ENCODE results near the gene HAVCR1. TPM values are rescaled to one million over a fixed set of nuclear protein-coding genes. Genes with fewer than 3 reads are reported as not detected.

The HAVCR1 gene
- total RNA-seq (2021) (not detected in 2 replicates), Bru-seq, nascent RNA (percentile 3 among the genes with signal in this experiment), BruChase-seq, experiment 1, labeled RNA remaining after a 2-hour chase (percentile 12 among the genes with signal in this experiment), BruChase-seq, experiment 2, labeled RNA remaining after a 6-hour chase (percentile 13 among the genes with signal in this experiment)
- long read RNA-seq = 0 reads

DNA sequence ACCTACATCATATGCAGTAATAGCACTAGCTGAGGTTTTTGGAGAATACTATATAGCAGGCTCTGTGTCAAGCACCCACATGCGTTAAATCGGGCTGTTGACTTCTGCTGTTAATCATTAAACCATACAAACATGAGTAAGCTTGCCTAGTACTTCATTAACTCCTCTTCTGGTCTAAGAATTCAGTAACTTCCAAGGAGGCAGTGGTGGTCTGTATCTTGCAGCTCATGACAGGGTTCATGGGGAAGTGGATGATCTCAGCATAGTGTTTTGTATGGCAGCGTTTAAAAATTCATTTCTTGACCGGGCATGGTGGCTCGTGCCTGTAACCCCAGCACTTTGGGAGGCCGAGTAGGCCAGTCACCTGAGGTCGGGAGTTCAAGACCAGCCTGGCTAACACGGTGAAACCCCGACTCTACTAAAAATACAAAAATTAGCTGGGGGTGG, at the start of gene HAVCR1:
TSS of gene HAVCR1 (minus strand) at position 24 of the 447 bp plus-strand sequence. CDS start 1,173 bp downstream, outside the sequence.
- no TSS peak for BruUV-seq (replicated peaks)
- Histone ChIP-seq H3K4me1 (ENCODE audit: insufficient read depth, low read length, poor library complexity, severe bottlenecking) (no peaks in the 10 kb centered on the region), H3K36me3 (ENCODE audit: insufficient read depth, low read length, poor library complexity, severe bottlenecking) (no peaks in the 10 kb centered on the region), H3K4me3 (ENCODE audit: low read depth, low read length, poor library complexity, severe bottlenecking) (no peak within 1 kb of the TSS), H3K27me3 (replicated peaks; ENCODE audit: insufficient read depth, low read depth, low read length, poor library complexity) (no peaks in the 10 kb centered on the region), H3K9me3 (ENCODE audit: low read depth, low read length, poor library complexity, severe bottlenecking) (no peaks in the 10 kb centered on the region), H3K27ac (ENCODE audit: low read depth, low read length, poor library complexity, severe bottlenecking) (no peak within 1 kb of the TSS)
- ChIA-PET CTCF (no interaction called here), POLR2A (ENCODE audit: low non-redundant PET) (no interaction called here)
- TF ChIP-seq EZH2 (IDR thresholded peaks at IDR 0.05; ENCODE audit: borderline replicate concordance, low read depth, low read length, poor library complexity, severe bottlenecking) = no peak
- TF ChIP-seq, protein P1, sequence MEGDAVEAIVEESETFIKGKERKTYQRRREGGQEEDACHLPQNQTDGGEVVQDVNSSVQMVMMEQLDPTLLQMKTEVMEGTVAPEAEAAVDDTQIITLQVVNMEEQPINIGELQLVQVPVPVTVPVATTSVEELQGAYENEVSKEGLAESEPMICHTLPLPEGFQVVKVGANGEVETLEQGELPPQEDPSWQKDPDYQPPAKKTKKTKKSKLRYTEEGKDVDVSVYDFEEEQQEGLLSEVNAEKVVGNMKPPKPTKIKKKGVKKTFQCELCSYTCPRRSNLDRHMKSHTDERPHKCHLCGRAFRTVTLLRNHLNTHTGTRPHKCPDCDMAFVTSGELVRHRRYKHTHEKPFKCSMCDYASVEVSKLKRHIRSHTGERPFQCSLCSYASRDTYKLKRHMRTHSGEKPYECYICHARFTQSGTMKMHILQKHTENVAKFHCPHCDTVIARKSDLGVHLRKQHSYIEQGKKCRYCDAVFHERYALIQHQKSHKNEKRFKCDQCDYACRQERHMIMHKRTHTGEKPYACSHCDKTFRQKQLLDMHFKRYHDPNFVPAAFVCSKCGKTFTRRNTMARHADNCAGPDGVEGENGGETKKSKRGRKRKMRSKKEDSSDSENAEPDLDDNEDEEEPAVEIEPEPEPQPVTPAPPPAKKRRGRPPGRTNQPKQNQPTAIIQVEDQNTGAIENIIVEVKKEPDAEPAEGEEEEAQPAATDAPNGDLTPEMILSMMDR (conservative IDR thresholded peaks at IDR 0.05; ENCODE audit: low read depth, low read length) = no peak
- intact Hi-C loops (cut with micrococcal nuclease; ENCODE audit: unreplicated experiment) = no loop called here
- no peak for DNase-seq (ENCODE audit: low spot score)

DNA sequence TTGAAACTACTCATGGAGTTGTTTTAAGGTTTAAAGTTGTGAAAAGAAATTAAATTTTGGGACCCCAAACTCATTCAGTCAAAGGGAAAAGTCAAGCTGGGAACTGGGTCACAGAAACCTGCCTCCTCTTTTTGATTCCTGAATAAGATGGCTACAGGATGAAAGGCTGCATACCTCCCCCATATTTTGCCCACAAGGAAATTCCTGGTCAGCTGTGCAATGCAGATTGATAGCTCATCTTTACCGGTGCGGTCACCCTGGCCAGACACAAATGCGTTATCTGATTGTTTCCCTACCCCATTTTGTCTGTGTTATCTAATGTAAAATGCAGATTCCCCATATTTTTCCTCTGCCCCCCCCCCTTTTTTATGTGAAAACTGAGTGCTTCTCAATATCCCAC, 48.6 kb upstream of the HAVCR1 start:
- ChIA-PET CTCF (no interaction called here), POLR2A (ENCODE audit: low non-redundant PET) (no interaction called here)
- TF ChIP-seq, protein P1 (conservative IDR thresholded peaks at IDR 0.05; ENCODE audit: low read depth, low read length) = no peak
- no peak for TF ChIP-seq EZH2 (IDR thresholded peaks at IDR 0.05; ENCODE audit: borderline replicate concordance, low read depth, low read length, poor library complexity, severe bottlenecking)
- Histone ChIP-seq H3K27ac (ENCODE audit: low read depth, low read length, poor library complexity, severe bottlenecking) (no peak overlapping the region), H3K9me3 (ENCODE audit: low read depth, low read length, poor library complexity, severe bottlenecking) (no peaks in the 10 kb centered on the region), H3K4me1 (ENCODE audit: insufficient read depth, low read length, poor library complexity, severe bottlenecking) (no peaks in the 10 kb centered on the region), H3K36me3 (ENCODE audit: insufficient read depth, low read length, poor library complexity, severe bottlenecking) (no peaks in the 10 kb centered on the region), H3K27me3 (replicated peaks; ENCODE audit: insufficient read depth, low read depth, low read length, poor library complexity) (peaks cover 4% of the 10 kb centered on the region), H3K4me3 (ENCODE audit: low read depth, low read length, poor library complexity, severe bottlenecking) (no peak overlapping the region)
- DNase-seq (ENCODE audit: low spot score) = no peak
- no TSS peak for BruUV-seq (replicated peaks)
- intact Hi-C loops (cut with micrococcal nuclease; ENCODE audit: unreplicated experiment) = no loop called here

DNA sequence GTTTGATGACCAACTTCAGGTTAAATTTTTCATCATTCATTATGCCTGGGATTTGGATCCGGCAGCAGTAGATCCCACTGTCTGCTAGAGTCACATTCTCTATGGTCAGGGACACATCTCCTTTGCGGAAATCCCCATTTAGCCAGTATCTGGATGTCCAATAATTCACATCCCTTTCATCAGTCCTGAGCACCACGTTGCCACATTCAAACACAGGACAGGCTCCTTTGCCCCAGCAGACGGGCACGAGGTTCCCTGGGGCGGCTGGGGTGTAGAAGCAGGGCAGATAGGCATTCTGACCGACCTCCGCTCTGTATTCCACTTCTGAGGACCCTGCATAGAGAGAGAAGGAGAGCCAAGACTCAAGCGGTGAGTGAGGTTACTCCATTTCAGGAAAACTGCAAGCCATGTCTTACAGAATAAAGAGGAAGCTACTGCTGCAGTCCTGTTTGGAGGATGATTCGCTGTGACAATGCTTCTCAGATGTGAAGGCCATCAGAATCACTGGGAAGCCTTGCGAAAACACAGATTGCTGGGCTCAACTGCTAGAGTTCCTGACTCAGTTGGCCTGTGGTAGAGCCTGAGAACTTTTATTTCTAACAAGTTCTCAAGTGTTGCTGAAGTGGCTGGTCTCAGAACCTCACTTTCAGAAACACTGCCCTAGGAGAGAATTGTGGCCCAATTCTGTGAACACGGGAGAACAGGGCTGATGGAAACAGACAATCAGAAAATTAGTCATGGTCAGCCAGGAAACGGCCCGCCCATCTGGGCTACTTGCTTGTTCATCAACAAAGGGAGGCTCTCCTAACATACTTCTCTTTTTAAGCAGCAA, 47.9 kb upstream of the HAVCR1 start:
- TF ChIP-seq, protein P1 (conservative IDR thresholded peaks at IDR 0.05; ENCODE audit: low read depth, low read length) = no peak
- no peak for TF ChIP-seq EZH2 (IDR thresholded peaks at IDR 0.05; ENCODE audit: borderline replicate concordance, low read depth, low read length, poor library complexity, severe bottlenecking)
- no peak overlapping the region for H3K27ac ChIP-seq (ENCODE audit: low read depth, low read length, poor library complexity, severe bottlenecking)
- H3K4me3 ChIP-seq (ENCODE audit: low read depth, low read length, poor library complexity, severe bottlenecking) = no peak overlapping the region
- no peaks in the 10 kb centered on the region for H3K36me3 ChIP-seq (ENCODE audit: insufficient read depth, low read length, poor library complexity, severe bottlenecking)
- BruUV-seq (replicated peaks) = no TSS peak
- no peaks in the 10 kb centered on the region for H3K4me1 ChIP-seq (ENCODE audit: insufficient read depth, low read length, poor library complexity, severe bottlenecking)
- POLR2A ChIA-PET (ENCODE audit: low non-redundant PET) = no interaction called here
- DNase-seq (ENCODE audit: low spot score) = no peak
- peaks cover 4% of the 10 kb centered on the region for H3K27me3 ChIP-seq (replicated peaks; ENCODE audit: insufficient read depth, low read depth, low read length, poor library complexity)
- intact Hi-C loops (cut with micrococcal nuclease; ENCODE audit: unreplicated experiment) = no loop called here
- H3K9me3 ChIP-seq (ENCODE audit: low read depth, low read length, poor library complexity, severe bottlenecking) = no peaks in the 10 kb centered on the region
- CTCF ChIA-PET = no interaction called here

Data from A673 (cell line).